Cardiac fibroblast (primary cell): ENCODE results near the gene SHOC1.
A peak's percentile ranks its signal among the peaks of the same experiment; 100 is the strongest.

Source experiments
- DNase-seq, 2 donors: peaks; one replicate each; pipeline versions ENCODE4 v3.0.0 to v3.0.0-alpha.2; 2010; ENCODE audit warnings: low read depth in 2 of 2
- H3K4me3 ChIP-seq, 2 donors: replicated peaks in 1 of 2; 1 replicate in 1 of 2; 2 replicates in 1 of 2; pipeline ENCODE4 v1.5.1; 2011; ENCODE audit warnings: low read depth in 2 of 2, low read length in 2 of 2, mild to moderate bottlenecking in 2 of 2, moderate library complexity in 1 of 2
- TF ChIP-seq, protein P1 (sequence below): IDR thresholded peaks from one replicate; pipeline ENCODE4 v1.5.1; 2011; ENCODE audit warnings: low read depth, mild to moderate bottlenecking, low read length, inconsistent platforms

Gene SHOC1

DNA sequence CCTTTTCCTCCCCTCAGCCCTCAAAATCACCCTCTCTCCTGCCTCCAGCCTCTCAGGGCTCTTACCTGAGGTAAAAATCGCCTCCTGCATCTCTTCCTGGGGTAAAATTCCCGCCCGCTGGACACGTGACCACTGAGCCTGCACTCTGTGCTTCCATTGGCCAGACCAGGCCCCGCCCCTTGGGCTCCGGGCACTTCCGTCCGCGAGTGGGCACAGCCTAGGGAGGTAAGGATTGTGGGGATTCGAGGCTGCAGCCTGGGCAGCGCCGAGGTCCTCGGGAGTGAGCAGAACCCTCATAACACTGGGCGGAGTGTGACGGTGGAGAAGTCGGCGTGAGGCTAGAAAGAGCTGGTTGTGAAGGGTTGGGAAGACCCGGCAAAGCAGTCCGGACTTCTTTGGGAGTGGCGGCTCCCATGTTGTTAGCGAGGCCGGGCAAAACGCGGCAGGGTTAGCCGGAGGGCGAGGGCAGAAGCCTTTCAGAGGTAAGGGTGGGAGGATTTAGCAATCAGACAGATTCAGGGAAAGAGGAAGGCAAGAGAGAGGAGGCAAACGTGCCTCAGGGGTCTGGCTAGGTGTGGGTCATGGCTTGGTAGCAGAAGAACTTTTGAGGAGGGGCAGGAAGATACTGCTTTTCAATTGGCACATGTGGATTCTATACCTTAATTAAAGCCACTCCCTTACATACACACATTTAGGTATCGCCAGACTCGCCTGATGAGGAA lies at the start of gene SHOC1:
TSS of gene SHOC1 (minus strand) at position 103 of the 722 bp plus-strand sequence. CDS start 3,519 bp downstream, outside the sequence.
- no peak for DNase-seq
- no peak within 1 kb of the TSS for H3K4me3 ChIP-seq
- TF ChIP-seq, protein P1, sequence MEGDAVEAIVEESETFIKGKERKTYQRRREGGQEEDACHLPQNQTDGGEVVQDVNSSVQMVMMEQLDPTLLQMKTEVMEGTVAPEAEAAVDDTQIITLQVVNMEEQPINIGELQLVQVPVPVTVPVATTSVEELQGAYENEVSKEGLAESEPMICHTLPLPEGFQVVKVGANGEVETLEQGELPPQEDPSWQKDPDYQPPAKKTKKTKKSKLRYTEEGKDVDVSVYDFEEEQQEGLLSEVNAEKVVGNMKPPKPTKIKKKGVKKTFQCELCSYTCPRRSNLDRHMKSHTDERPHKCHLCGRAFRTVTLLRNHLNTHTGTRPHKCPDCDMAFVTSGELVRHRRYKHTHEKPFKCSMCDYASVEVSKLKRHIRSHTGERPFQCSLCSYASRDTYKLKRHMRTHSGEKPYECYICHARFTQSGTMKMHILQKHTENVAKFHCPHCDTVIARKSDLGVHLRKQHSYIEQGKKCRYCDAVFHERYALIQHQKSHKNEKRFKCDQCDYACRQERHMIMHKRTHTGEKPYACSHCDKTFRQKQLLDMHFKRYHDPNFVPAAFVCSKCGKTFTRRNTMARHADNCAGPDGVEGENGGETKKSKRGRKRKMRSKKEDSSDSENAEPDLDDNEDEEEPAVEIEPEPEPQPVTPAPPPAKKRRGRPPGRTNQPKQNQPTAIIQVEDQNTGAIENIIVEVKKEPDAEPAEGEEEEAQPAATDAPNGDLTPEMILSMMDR: no peak

DNA sequence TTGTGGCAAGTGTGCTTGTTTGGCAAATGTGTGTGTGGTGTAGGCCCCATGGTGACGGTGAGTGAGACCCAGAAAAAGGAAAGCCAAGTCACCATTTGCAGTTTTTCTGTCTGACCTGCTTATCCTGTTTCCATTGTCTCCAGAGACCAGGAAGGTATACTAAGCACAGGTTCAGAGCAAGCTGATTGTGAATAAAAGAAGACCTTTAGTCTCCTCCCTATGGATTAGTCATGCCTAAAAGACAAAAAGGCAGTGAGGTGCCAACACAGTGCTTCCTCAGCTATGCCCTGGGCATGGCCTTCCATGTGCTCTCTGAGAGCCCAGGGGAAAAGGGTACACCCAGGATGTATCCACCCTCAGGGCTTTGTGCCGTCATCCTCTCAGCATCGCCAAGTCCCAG lies 49.2 kb upstream of the SHOC1 start:
- no peak overlapping the region for H3K4me3 ChIP-seq
- TF ChIP-seq, protein P1: no peak
- no peak for DNase-seq

GRCh38 chr9:111842313-111842712 lies 47.6 kb upstream of the SHOC1 start:
- H3K4me3 ChIP-seq: no peak overlapping the region
- TF ChIP-seq, protein P1: no peak

GRCh38 chr9:111840442-111840841 lies 45.7 kb upstream of the SHOC1 start:
- no peak overlapping the region for H3K4me3 ChIP-seq
- TF ChIP-seq, protein P1: no peak
- no peak for DNase-seq

More at GRCh38 chr9:111842313-111842712, 47.6 kb upstream of the SHOC1 start:
- peak; percentile 79 to 80 for DNase-seq

GRCh38 chr9:111839987-111840386 lies 45.2 kb upstream of the SHOC1 start:
- TF ChIP-seq, protein P1: no peak
- no peak overlapping the region for H3K4me3 ChIP-seq
- DNase-seq: peak; percentile 72 to 86

GRCh38 chr9:111839387-111839786 lies 44.6 kb upstream of the SHOC1 start:
- no peak overlapping the region for H3K4me3 ChIP-seq
- TF ChIP-seq, protein P1: no peak
- peak; percentile 69 to 77 for DNase-seq
